ENCODE measurements around the gene AMN.

Gene AMN

GRCh38 chr14:102957222-102957621, 34.8 kb downstream of the AMN start:
- no peak overlapping the region for H3K27ac ChIP-seq

GRCh38 chr14:102958461-102958860, 36.0 kb downstream of the AMN start:
- TF ChIP-seq ZFX (IDR thresholded peaks at IDR 0.05) (no peak), CTCF (conservative IDR thresholded peaks at IDR 0.05) (no peak)
- H3K27ac ChIP-seq, result no peak overlapping the region

More at GRCh38 chr14:102957222-102957621, 34.8 kb downstream of the AMN start:
- TF ChIP-seq ZFX (IDR thresholded peaks at IDR 0.05), result no peak
- no peak for TF ChIP-seq CTCF (conservative IDR thresholded peaks at IDR 0.05)

- no peak overlapping the region for H3K27ac ChIP-seq
- no peak for TF ChIP-seq ZFX (IDR thresholded peaks at IDR 0.05)
- no peak for TF ChIP-seq CTCF (conservative IDR thresholded peaks at IDR 0.05)
Measured at GRCh38 chr14:102962111-102962627, 39.7 kb downstream of the AMN start.

- peak overlapping the region; percentile 44 for H3K27ac ChIP-seq
- TF ChIP-seq ZFX (IDR thresholded peaks at IDR 0.05) (no peak), CTCF (conservative IDR thresholded peaks at IDR 0.05) (no peak)
Measured at GRCh38 chr14:102964152-102964730, 41.8 kb downstream of the AMN start.

GRCh38 chr14:102965282-102965681, 42.8 kb downstream of the AMN start:
- H3K27ac ChIP-seq, result no peak overlapping the region
- no peak for TF ChIP-seq CTCF (conservative IDR thresholded peaks at IDR 0.05)
- TF ChIP-seq ZFX (IDR thresholded peaks at IDR 0.05), result no peak

GRCh38 chr14:102965971-102966655, 43.6 kb downstream of the AMN start:
- TF ChIP-seq CTCF (conservative IDR thresholded peaks at IDR 0.05), result no peak
- no peak for TF ChIP-seq ZFX (IDR thresholded peaks at IDR 0.05)
- no peak overlapping the region for H3K27ac ChIP-seq

Measured in C4-2B (cell line).